ENCODE measurements around the gene RPP25. TPM values are rescaled to one million over a fixed set of nuclear protein-coding genes. Genes with fewer than 3 reads are reported as not detected.

RPP25 gene
- total RNA-seq, 2 experiments from 2014 or later = 0.14 to 0.45 TPM

GRCh38 chr15:74958908-74959585, 2.5 kb upstream of the RPP25 start:
- no peak for TF ChIP-seq CTCF (IDR thresholded peaks at IDR 0.05)
- DNase-seq (no peak), ATAC-seq (ENCODE audit: poor library complexity) (no peak)
- H3K4me1 Mint-ChIP-seq (ENCODE audit: low read depth) = peaks cover 21% of the 10 kb centered on the region
- H3K27me3 Mint-ChIP-seq = peaks cover 35% of the 10 kb centered on the region
- intact Hi-C loops (cut with DNase I, micrococcal nuclease) = loop anchor here in 1 of 2 experiments (10.0 kb wide), 1 partner anchor 584 kb away; no protein-coding TSS in a partner anchor
- H3K36me3 ChIP-seq (ENCODE audit: insufficient read depth, low read length) = no peaks in the 10 kb centered on the region
- peak overlapping the region; percentile 83 for H3K4me3 Mint-ChIP-seq
- H3K9me3 Mint-ChIP-seq = no peaks in the 10 kb centered on the region
- peaks cover 0 to 13% of the 10 kb centered on the region in 2 experiments for H3K9me3 ChIP-seq (ENCODE audit: control insufficient read depth in 1 of 2, insufficient read depth in 1 of 2, low read length in 2 of 2)
- H3K27ac Mint-ChIP-seq = no peak overlapping the region
- ChIA-PET POLR2A (interaction anchor here (1.1 to 2.8 kb wide), 3 partner anchors 21 to 243 kb away, joined by 3 to 8 read pairs (median 3); partner anchors contain the start of genes C15orf39 and COX5A), CTCF (interaction anchor here (1.1 to 1.5 kb wide), 2 partner anchors 9 to 327 kb away, joined by 3 to 5 read pairs; no protein-coding TSS in a partner anchor)
- no peaks in the 10 kb centered on the region for H3K36me3 Mint-ChIP-seq (ENCODE audit: low read depth)
- H3K27me3 ChIP-seq (ENCODE audit: control insufficient read depth in 1 of 2, insufficient read depth in 2 of 2, low read length in 2 of 2) = peaks cover 37 to 38% of the 10 kb centered on the region in 2 experiments
- no peak overlapping the region for H3K27ac ChIP-seq (ENCODE audit: low read depth in 1 of 2, low read length in 2 of 2)
- peaks cover 41% of the 10 kb centered on the region for H3K4me1 ChIP-seq (ENCODE audit: insufficient read depth, low read length)
- no peak overlapping the region for H3K4me3 ChIP-seq (ENCODE audit: low read length)

- no peaks in the 10 kb centered on the region for H3K9me3 Mint-ChIP-seq
- Histone ChIP-seq H3K4me1 (ENCODE audit: insufficient read depth, low read length) (peaks cover 41% of the 10 kb centered on the region), H3K4me3 (ENCODE audit: low read length) (no peak overlapping the region), H3K36me3 (ENCODE audit: insufficient read depth, low read length) (no peaks in the 10 kb centered on the region), H3K27me3 (ENCODE audit: control insufficient read depth in 1 of 2, insufficient read depth in 2 of 2, low read length in 2 of 2) (peaks cover 37 to 38% of the 10 kb centered on the region in 2 experiments), H3K9me3 (ENCODE audit: control insufficient read depth in 1 of 2, insufficient read depth in 1 of 2, low read length in 2 of 2) (peaks cover 0 to 13% of the 10 kb centered on the region in 2 experiments), H3K27ac (ENCODE audit: low read depth in 1 of 2, low read length in 2 of 2) (no peak overlapping the region)
- DNase-seq = peak in 3 of 14 experiments; percentile 10 to 36 (median 27)
- ATAC-seq (ENCODE audit: poor library complexity) = no peak
- CTCF ChIA-PET = interaction anchor here (1.1 to 1.5 kb wide), 2 partner anchors 8 to 326 kb away, joined by 3 to 5 read pairs; no protein-coding TSS in a partner anchor
- peak overlapping the region; percentile 62 for H3K4me3 Mint-ChIP-seq
- no peak overlapping the region for H3K27ac Mint-ChIP-seq
- H3K27me3 Mint-ChIP-seq = peaks cover 35% of the 10 kb centered on the region
- intact Hi-C loops (cut with DNase I, micrococcal nuclease) = loop anchor here in 1 of 2 experiments (10.0 kb wide), 1 partner anchor 584 kb away; no protein-coding TSS in a partner anchor
- peaks cover 21% of the 10 kb centered on the region for H3K4me1 Mint-ChIP-seq (ENCODE audit: low read depth)
- POLR2A ChIA-PET = interaction anchor here (1.1 to 2.8 kb wide), 5 partner anchors 21 to 243 kb away, joined by 3 to 8 read pairs (median 7); partner anchors contain the start of genes C15orf39, COX5A, FAM219B and PPCDC
- no peak for TF ChIP-seq CTCF (IDR thresholded peaks at IDR 0.05)
- H3K36me3 Mint-ChIP-seq (ENCODE audit: low read depth) = no peaks in the 10 kb centered on the region
Observed at GRCh38 chr15:74958320-74958907, 1.8 kb upstream of the RPP25 start.

- no peak overlapping the region for H3K27ac Mint-ChIP-seq
- no peaks in the 10 kb centered on the region for H3K9me3 Mint-ChIP-seq
- no peak overlapping the region for H3K27ac ChIP-seq (ENCODE audit: low read depth in 1 of 2, low read length in 2 of 2)
- peaks cover 35% of the 10 kb centered on the region for H3K27me3 Mint-ChIP-seq
- H3K9me3 ChIP-seq (ENCODE audit: control insufficient read depth in 1 of 2, insufficient read depth in 1 of 2, low read length in 2 of 2) = peaks cover 0 to 13% of the 10 kb centered on the region in 2 experiments
- peaks cover 37 to 38% of the 10 kb centered on the region in 2 experiments for H3K27me3 ChIP-seq (ENCODE audit: control insufficient read depth in 1 of 2, insufficient read depth in 2 of 2, low read length in 2 of 2)
- peak overlapping the region; percentile 60 for H3K4me3 ChIP-seq (ENCODE audit: low read length)
- DNase-seq = no peak
- no peak for TF ChIP-seq CTCF (IDR thresholded peaks at IDR 0.05)
- ChIA-PET POLR2A (interaction anchor here (1.2 to 2.8 kb wide), 9 partner anchors 13 to 497 kb away, joined by 3 to 11 read pairs (median 7); partner anchors contain the start of genes C15orf39, CLK3, COX5A and FAM219B), CTCF (interaction anchor here (0.8 to 1.5 kb wide), 3 partner anchors 15 to 326 kb away, joined by 3 to 5 read pairs (median 3); partner anchors contain the start of gene COX5A)
- H3K4me3 Mint-ChIP-seq = peak overlapping the region; percentile 62
- H3K4me1 ChIP-seq (ENCODE audit: insufficient read depth, low read length) = peaks cover 41% of the 10 kb centered on the region
- ATAC-seq (ENCODE audit: poor library complexity) = no peak
- H3K4me1 Mint-ChIP-seq (ENCODE audit: low read depth) = peaks cover 21% of the 10 kb centered on the region
- H3K36me3 Mint-ChIP-seq (ENCODE audit: low read depth) = no peaks in the 10 kb centered on the region
- H3K36me3 ChIP-seq (ENCODE audit: insufficient read depth, low read length) = no peaks in the 10 kb centered on the region
- intact Hi-C loops (cut with DNase I, micrococcal nuclease) = loop anchor here (2.0 to 10.0 kb wide), 3 partner anchors 37 to 583 kb away; partner anchors contain the start of gene SCAMP5 (in 1 of the 2)
Observed at GRCh38 chr15:74957476-74958035, 984 bp upstream of the RPP25 start.

Data from CD4-positive, alpha-beta T cell (primary cell).